ENCODE measurements around the gene POC1A.

DNA sequence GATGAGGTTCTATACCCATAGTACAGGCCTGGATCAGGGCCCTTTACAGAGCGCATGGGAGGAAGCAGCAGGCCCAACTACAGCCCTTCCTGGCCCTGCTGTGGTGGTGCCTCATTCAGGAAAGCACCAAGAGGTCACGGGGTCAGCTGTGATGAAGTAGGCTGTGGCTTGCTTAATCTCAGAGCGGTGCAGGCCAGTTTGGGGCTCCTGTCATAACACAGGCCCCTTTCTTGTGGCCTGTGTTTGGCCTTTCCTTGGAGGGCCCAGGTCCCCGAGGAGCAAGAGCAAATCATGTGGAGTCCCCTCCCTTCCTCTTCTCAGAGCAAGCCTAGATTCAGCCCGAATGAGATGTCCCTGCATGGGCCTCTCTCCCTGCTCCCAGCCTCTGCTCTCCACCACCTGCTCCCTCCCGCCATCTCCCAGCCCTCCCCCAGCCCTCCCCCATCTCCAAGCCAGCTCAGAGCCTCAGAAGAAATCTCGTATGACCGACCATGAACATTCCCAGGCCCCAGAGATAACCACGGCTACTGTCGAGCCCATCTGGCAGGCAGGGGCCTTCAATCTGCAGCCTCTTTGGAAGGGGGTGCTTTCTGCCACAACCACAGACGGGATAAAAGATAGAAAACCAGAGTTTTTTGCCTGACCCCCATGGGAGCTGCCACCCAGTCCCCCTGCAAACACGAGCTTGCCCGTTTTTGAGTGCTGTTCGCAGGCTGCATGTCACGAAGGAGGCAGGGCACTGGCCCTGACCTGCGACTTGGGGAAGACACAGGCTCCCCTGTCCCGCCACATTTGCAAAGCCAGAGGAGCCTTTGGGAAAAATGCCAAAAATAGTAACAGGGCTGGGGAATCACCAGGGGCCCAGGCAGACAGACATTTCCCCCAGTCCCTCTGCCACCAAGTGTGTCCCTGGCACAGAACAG, 65.5 kb downstream of the POC1A start:
- TF ChIP-seq, protein P1, sequence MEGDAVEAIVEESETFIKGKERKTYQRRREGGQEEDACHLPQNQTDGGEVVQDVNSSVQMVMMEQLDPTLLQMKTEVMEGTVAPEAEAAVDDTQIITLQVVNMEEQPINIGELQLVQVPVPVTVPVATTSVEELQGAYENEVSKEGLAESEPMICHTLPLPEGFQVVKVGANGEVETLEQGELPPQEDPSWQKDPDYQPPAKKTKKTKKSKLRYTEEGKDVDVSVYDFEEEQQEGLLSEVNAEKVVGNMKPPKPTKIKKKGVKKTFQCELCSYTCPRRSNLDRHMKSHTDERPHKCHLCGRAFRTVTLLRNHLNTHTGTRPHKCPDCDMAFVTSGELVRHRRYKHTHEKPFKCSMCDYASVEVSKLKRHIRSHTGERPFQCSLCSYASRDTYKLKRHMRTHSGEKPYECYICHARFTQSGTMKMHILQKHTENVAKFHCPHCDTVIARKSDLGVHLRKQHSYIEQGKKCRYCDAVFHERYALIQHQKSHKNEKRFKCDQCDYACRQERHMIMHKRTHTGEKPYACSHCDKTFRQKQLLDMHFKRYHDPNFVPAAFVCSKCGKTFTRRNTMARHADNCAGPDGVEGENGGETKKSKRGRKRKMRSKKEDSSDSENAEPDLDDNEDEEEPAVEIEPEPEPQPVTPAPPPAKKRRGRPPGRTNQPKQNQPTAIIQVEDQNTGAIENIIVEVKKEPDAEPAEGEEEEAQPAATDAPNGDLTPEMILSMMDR (IDR thresholded peaks at IDR 0.05): no peak
- TF ChIP-seq MXI1 (IDR thresholded peaks at IDR 0.05; ENCODE audit: low read depth, low read length) (no peak), EP300 (IDR thresholded peaks at IDR 0.05; ENCODE audit: borderline replicate concordance in 1 of 2, low read depth in 1 of 2, low read length in 1 of 2) (no peak), POLR2AphosphoS5 (IDR thresholded peaks at IDR 0.05; ENCODE audit: low read depth, low read length) (no peak), TAF1 (IDR thresholded peaks at IDR 0.05; ENCODE audit: borderline replicate concordance, low read depth, low read length) (no peak)
- TF ChIP-seq, protein P2, sequence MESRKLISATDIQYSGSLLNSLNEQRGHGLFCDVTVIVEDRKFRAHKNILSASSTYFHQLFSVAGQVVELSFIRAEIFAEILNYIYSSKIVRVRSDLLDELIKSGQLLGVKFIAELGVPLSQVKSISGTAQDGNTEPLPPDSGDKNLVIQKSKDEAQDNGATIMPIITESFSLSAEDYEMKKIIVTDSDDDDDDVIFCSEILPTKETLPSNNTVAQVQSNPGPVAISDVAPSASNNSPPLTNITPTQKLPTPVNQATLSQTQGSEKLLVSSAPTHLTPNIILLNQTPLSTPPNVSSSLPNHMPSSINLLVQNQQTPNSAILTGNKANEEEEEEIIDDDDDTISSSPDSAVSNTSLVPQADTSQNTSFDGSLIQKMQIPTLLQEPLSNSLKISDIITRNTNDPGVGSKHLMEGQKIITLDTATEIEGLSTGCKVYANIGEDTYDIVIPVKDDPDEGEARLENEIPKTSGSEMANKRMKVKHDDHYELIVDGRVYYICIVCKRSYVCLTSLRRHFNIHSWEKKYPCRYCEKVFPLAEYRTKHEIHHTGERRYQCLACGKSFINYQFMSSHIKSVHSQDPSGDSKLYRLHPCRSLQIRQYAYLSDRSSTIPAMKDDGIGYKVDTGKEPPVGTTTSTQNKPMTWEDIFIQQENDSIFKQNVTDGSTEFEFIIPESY (IDR thresholded peaks at IDR 0.05; ENCODE audit: borderline replicate concordance, low read depth): no peak
